HepG2 (cell line): ENCODE measurements around the gene UQCC5. TPM values are rescaled to one million over a fixed set of nuclear protein-coding genes. Genes with fewer than 3 reads are reported as not detected.
A peak's percentile ranks its signal among the peaks of the same experiment; 100 is the strongest.

ENCODE experiments used
- ATF6 ChIP-seq: sonication (generic); formaldehyde crosslinking; conservative IDR thresholded peaks from 2 replicates; pipeline ENCODE4 v1.4.0; 2020; ENCODE audit warnings: missing genetic modification reagents
- KLF12 ChIP-seq: sonication (generic); formaldehyde crosslinking; IDR thresholded peaks from 2 replicates; pipeline ENCODE4 v1.4.0; 2020; ENCODE audit warnings: missing genetic modification reagents, borderline replicate concordance
- MAFF ChIP-seq: IDR thresholded peaks from 2 replicates; pipeline ENCODE4 v1.6.1; 2011; ENCODE audit warnings: low read depth, low read length, improper control_type of control experiment
- NBN ChIP-seq: fragments of 450-650 bp; conservative IDR thresholded peaks from 2 replicates; pipeline ENCODE4 v1.6.1; 2017
- PTBP1 ChIP-seq: fragments of 200-400 bp; formaldehyde crosslinking; IDR thresholded peaks from 2 replicates; pipeline ENCODE4 v1.6.1; 2018; ENCODE audit warnings: low read length, low read depth; ENCODE audit not compliant: poor library complexity, severe bottlenecking
- ZBTB8A ChIP-seq: sonication (generic); formaldehyde crosslinking; IDR thresholded peaks from 2 replicates; pipeline ENCODE4 v1.4.0; 2020; ENCODE audit warnings: mild to moderate bottlenecking, low read depth, missing genetic modification reagents, borderline replicate concordance
- ZFP1 ChIP-seq: IDR thresholded peaks from 2 replicates; pipeline ENCODE4 v1.6.1; 2016
- ZNF274 ChIP-seq: sonication (generic); formaldehyde crosslinking; IDR thresholded peaks from 2 replicates; pipeline ENCODE4 v1.5.1; 2020; ENCODE audit warnings: mild to moderate bottlenecking, missing genetic modification reagents
- ZNF605 ChIP-seq: sonication (generic); formaldehyde crosslinking; IDR thresholded peaks from 2 replicates; pipeline ENCODE4 v1.8.0; 2022; ENCODE audit warnings: mild to moderate bottlenecking, missing genetic modification reagents
- ZNF724P ChIP-seq: sonication (generic); formaldehyde crosslinking; IDR thresholded peaks from 2 replicates; pipeline ENCODE4 v1.8.0; 2022; ENCODE audit warnings: missing genetic modification reagents, borderline replicate concordance
- ZNF766 ChIP-seq: sonication (generic); formaldehyde crosslinking; IDR thresholded peaks from 2 replicates; pipeline ENCODE4 v1.5.0; 2020; ENCODE audit warnings: missing genetic modification reagents, borderline replicate concordance
- ZNF782 ChIP-seq: sonication (generic); formaldehyde crosslinking; IDR thresholded peaks from 2 replicates; pipeline ENCODE4 v1.4.0; 2020; ENCODE audit warnings: missing genetic modification reagents, mild to moderate bottlenecking, borderline replicate concordance
- polyA plus RNA-seq, 8 experiments: library from polyadenylated mRNA; depleted of rRNA in 3 of 8; stranded (reverse) in 7 of 8; unstranded in 1 of 8; fragments of >200 nt; fragmentation: Illumina TruSeq in 4 of 8; extraction: Trizol in 4 of 8; gene quantifications; 2 replicates each; pipeline versions ENCODE4 v1.2.1 to v1.2.3, GENCODE V29; 2011 to 2016; ENCODE audit warnings: low read depth in 4 of 8, missing spikeins in 1 of 8, mixed read lengths in 1 of 8; ENCODE audit not compliant: insufficient read depth in 1 of 8
- total RNA-seq, 5 experiments: library from RNA; depleted of rRNA; stranded (reverse); fragments of >200 nt; fragmentation: Illumina TruSeq; extraction: Trizol; gene quantifications; 2 replicates each; pipeline ENCODE4 v1.2.3, GENCODE V29; 2016; ENCODE audit warnings: low read depth in 1 of 5
- TF ChIP-seq, protein P1 (sequence below): sonication (generic); formaldehyde crosslinking; IDR thresholded peaks from 2 replicates; pipeline ENCODE4 v1.8.1; 2022; ENCODE audit warnings: low read depth, mild to moderate bottlenecking, missing genetic modification reagents
- TF ChIP-seq, protein P2 (sequence below): sonication (generic); formaldehyde crosslinking; IDR thresholded peaks from 2 replicates; pipeline ENCODE4 v1.5.0; 2020; ENCODE audit warnings: mild to moderate bottlenecking, missing genetic modification reagents
- TF ChIP-seq, protein P3 (sequence below): IDR thresholded peaks from 2 replicates; pipeline ENCODE4 v1.6.1; 2012; ENCODE audit warnings: low read length, improper control_type of control experiment
- TF ChIP-seq, protein P4 (sequence below): sonication (generic); formaldehyde crosslinking; IDR thresholded peaks from 2 replicates; pipeline ENCODE4 v1.5.1; 2020; ENCODE audit warnings: missing genetic modification reagents, mild to moderate bottlenecking, borderline replicate concordance

The UQCC5 gene
- total and polyA plus RNA-seq, 2 of the 13 experiments (the other 11 are each of a cell fraction or from before 2014, with no cell fraction given): 15.4 to 29.5 TPM

DNA sequence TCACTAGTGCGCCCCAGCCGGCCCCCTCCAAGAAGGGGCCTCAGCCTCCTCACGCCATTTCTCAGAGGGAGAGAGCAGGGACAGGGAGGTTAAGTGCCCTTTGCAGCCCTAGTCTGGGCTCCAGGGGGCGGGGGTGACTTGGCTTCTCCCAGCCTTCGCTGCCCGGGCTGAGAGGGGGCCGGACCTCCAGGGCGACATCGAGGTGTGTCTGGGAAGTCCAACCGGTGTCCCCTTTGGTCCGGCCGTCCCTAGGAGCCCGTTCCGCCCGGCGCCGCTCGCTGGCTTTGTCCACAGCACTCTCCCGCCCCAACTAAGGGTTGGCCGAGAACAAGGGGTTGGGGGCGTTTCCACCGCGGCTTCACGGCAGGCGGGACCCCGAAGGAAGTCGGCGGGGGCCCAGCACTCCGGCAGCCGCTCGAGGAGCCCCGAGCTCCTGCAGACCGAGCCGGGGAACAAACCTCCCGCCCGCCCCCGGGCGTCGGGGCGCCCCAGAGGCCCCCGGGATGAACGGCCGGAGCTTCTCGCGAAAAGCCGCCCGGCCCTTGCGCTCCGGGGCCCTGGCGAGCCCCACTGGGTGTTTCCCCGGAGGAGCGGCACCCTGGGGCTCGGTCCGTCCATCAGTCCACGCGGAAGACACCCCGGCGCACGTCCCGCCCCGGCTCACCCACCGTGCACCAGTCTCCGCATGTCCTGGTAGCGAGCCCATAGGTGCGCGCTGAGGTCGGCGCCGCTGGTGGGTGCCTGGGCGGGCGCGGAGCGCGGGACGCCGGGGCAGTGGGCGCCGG lies 3.4 kb upstream of the UQCC5 start (continued):
- TF ChIP-seq, protein P1, sequence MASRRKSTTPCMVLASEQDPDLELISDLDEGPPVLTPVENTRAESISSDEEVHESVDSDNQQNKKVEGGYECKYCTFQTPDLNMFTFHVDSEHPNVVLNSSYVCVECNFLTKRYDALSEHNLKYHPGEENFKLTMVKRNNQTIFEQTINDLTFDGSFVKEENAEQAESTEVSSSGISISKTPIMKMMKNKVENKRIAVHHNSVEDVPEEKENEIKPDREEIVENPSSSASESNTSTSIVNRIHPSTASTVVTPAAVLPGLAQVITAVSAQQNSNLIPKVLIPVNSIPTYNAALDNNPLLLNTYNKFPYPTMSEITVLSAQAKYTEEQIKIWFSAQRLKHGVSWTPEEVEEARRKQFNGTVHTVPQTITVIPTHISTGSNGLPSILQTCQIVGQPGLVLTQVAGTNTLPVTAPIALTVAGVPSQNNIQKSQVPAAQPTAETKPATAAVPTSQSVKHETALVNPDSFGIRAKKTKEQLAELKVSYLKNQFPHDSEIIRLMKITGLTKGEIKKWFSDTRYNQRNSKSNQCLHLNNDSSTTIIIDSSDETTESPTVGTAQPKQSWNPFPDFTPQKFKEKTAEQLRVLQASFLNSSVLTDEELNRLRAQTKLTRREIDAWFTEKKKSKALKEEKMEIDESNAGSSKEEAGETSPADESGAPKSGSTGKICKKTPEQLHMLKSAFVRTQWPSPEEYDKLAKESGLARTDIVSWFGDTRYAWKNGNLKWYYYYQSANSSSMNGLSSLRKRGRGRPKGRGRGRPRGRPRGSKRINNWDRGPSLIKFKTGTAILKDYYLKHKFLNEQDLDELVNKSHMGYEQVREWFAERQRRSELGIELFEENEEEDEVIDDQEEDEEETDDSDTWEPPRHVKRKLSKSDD: no peak
- TF ChIP-seq NBN (no peak), ZFP1 (CRISPR knock-in tag) (no peak), ZNF766 (no peak), ZNF605 (CRISPR knock-in tag) (no peak), KLF12 (CRISPR knock-in tag) (0 out of 2 replicates have a peak, but pooled peaks have one; percentile 9), ATF6 (no peak), PTBP1 (no peak), ZNF724P (no peak; the same call in 1 of the 2 replicates), ZNF274 (no peak), ZBTB8A (CRISPR knock-in tag) (no peak), MAFF (no peak), ZNF782 (CRISPR knock-in tag) (no peak)
- TF ChIP-seq, protein P2, sequence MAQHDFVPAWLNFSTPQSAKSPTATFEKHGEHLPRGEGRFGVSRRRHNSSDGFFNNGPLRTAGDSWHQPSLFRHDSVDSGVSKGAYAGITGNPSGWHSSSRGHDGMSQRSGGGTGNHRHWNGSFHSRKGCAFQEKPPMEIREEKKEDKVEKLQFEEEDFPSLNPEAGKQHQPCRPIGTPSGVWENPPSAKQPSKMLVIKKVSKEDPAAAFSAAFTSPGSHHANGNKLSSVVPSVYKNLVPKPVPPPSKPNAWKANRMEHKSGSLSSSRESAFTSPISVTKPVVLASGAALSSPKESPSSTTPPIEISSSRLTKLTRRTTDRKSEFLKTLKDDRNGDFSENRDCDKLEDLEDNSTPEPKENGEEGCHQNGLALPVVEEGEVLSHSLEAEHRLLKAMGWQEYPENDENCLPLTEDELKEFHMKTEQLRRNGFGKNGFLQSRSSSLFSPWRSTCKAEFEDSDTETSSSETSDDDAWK: no peak
- TF ChIP-seq, protein P3, sequence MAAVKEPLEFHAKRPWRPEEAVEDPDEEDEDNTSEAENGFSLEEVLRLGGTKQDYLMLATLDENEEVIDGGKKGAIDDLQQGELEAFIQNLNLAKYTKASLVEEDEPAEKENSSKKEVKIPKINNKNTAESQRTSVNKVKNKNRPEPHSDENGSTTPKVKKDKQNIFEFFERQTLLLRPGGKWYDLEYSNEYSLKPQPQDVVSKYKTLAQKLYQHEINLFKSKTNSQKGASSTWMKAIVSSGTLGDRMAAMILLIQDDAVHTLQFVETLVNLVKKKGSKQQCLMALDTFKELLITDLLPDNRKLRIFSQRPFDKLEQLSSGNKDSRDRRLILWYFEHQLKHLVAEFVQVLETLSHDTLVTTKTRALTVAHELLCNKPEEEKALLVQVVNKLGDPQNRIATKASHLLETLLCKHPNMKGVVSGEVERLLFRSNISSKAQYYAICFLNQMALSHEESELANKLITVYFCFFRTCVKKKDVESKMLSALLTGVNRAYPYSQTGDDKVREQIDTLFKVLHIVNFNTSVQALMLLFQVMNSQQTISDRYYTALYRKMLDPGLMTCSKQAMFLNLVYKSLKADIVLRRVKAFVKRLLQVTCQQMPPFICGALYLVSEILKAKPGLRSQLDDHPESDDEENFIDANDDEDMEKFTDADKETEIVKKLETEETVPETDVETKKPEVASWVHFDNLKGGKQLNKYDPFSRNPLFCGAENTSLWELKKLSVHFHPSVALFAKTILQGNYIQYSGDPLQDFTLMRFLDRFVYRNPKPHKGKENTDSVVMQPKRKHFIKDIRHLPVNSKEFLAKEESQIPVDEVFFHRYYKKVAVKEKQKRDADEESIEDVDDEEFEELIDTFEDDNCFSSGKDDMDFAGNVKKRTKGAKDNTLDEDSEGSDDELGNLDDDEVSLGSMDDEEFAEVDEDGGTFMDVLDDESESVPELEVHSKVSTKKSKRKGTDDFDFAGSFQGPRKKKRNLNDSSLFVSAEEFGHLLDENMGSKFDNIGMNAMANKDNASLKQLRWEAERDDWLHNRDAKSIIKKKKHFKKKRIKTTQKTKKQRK: no peak
- TF ChIP-seq, protein P4, sequence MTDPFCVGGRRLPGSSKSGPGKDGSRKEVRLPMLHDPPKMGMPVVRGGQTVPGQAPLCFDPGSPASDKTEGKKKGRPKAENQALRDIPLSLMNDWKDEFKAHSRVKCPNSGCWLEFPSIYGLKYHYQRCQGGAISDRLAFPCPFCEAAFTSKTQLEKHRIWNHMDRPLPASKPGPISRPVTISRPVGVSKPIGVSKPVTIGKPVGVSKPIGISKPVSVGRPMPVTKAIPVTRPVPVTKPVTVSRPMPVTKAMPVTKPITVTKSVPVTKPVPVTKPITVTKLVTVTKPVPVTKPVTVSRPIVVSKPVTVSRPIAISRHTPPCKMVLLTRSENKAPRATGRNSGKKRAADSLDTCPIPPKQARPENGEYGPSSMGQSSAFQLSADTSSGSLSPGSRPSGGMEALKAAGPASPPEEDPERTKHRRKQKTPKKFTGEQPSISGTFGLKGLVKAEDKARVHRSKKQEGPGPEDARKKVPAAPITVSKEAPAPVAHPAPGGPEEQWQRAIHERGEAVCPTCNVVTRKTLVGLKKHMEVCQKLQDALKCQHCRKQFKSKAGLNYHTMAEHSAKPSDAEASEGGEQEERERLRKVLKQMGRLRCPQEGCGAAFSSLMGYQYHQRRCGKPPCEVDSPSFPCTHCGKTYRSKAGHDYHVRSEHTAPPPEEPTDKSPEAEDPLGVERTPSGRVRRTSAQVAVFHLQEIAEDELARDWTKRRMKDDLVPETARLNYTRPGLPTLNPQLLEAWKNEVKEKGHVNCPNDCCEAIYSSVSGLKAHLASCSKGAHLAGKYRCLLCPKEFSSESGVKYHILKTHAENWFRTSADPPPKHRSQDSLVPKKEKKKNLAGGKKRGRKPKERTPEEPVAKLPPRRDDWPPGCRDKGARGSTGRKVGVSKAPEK (CRISPR knock-in tag): no peak
